Measurements from ENCODE around the gene CTXN1.
"Not testable (repeated sequence)": the region's sequence is repeated elsewhere in the genome, so short reads cannot be mapped to it uniquely, and the experiment has no call there.

The CTXN1 gene

GRCh38 chr19:7918062-7918614 lies 7.8 kb downstream of the CTXN1 start:
- intact Hi-C loops (cut with micrococcal nuclease); H3K9me3 Mint-ChIP-seq: not testable (repeated sequence)
- Mint-ChIP-seq H3K27ac (peak overlapping the region; percentile 62), H3K36me3 (ENCODE audit: low read depth) (peaks cover 38% of the 10 kb centered on the region), H3K4me3 (peak overlapping the region; percentile 65), H3K4me1 (ENCODE audit: low read depth) (peaks cover 65% of the 10 kb centered on the region), H3K27me3 (peaks cover 66% of the 10 kb centered on the region)

GRCh38 chr19:7917267-7918061 lies 8.5 kb downstream of the CTXN1 start:
- Mint-ChIP-seq H3K27me3 (peaks cover 69% of the 10 kb centered on the region), H3K9me3 (no peaks in the 10 kb centered on the region), H3K27ac (peak overlapping the region; percentile 62), H3K36me3 (ENCODE audit: low read depth) (peaks cover 38% of the 10 kb centered on the region), H3K4me1 (ENCODE audit: low read depth) (peaks cover 68% of the 10 kb centered on the region), H3K4me3 (peak overlapping the region; percentile 65)
- intact Hi-C loops (cut with micrococcal nuclease), result no loop called here

GRCh38 chr19:7916955-7917266 lies 9.0 kb downstream of the CTXN1 start:
- peak overlapping the region; percentile 65 for H3K4me3 Mint-ChIP-seq
- peak overlapping the region; percentile 62 for H3K27ac Mint-ChIP-seq
- H3K4me1 Mint-ChIP-seq (ENCODE audit: low read depth), result peaks cover 62% of the 10 kb centered on the region
- peaks cover 69% of the 10 kb centered on the region for H3K27me3 Mint-ChIP-seq
- intact Hi-C loops (cut with micrococcal nuclease), result no loop called here
- peaks cover 38% of the 10 kb centered on the region for H3K36me3 Mint-ChIP-seq (ENCODE audit: low read depth)
- no peaks in the 10 kb centered on the region for H3K9me3 Mint-ChIP-seq

GRCh38 chr19:7916103-7916954 lies 9.6 kb downstream of the CTXN1 start:
- Mint-ChIP-seq H3K27me3 (peaks cover 69% of the 10 kb centered on the region), H3K4me1 (ENCODE audit: low read depth) (peaks cover 56% of the 10 kb centered on the region), H3K4me3 (peak overlapping the region; percentile 65), H3K9me3 (no peaks in the 10 kb centered on the region), H3K36me3 (ENCODE audit: low read depth) (peaks cover 38% of the 10 kb centered on the region), H3K27ac (peak overlapping the region; percentile 62)
- intact Hi-C loops (cut with micrococcal nuclease), result no loop called here

- peaks cover 39% of the 10 kb centered on the region for H3K36me3 Mint-ChIP-seq (ENCODE audit: low read depth)
- no peaks in the 10 kb centered on the region for H3K9me3 Mint-ChIP-seq
- H3K27me3 Mint-ChIP-seq, result peaks cover 69% of the 10 kb centered on the region
- H3K4me1 Mint-ChIP-seq (ENCODE audit: low read depth), result peaks cover 50% of the 10 kb centered on the region
- H3K27ac Mint-ChIP-seq, result no peak overlapping the region
- peak overlapping the region; percentile 65 for H3K4me3 Mint-ChIP-seq
- intact Hi-C loops (cut with micrococcal nuclease), result no loop called here
Observed at GRCh38 chr19:7915250-7916102, 10.5 kb downstream of the CTXN1 start.

- H3K4me3 Mint-ChIP-seq, result no peak within 1 kb of the TSS
- H3K36me3 Mint-ChIP-seq (ENCODE audit: low read depth), result peaks cover 48% of the 10 kb centered on the region
- peaks cover 64% of the 10 kb centered on the region for H3K27me3 Mint-ChIP-seq
- intact Hi-C loops (cut with micrococcal nuclease), result no loop called here
- peaks cover 44% of the 10 kb centered on the region for H3K4me1 Mint-ChIP-seq (ENCODE audit: low read depth)
- H3K9me3 Mint-ChIP-seq, result no peaks in the 10 kb centered on the region
- no peak within 1 kb of the TSS for H3K27ac Mint-ChIP-seq
Observed at GRCh38 chr19:7914598-7915045, 11.3 kb downstream of the CTXN1 start, which contains the start of gene TGFBR3L. TGFBR3L (plus strand) TSS chr19:7914830.

- H3K4me3 Mint-ChIP-seq, result no peak overlapping the region
- no peaks in the 10 kb centered on the region for H3K9me3 Mint-ChIP-seq
- H3K27me3 Mint-ChIP-seq, result peaks cover 59% of the 10 kb centered on the region
- H3K27ac Mint-ChIP-seq, result no peak overlapping the region
- H3K4me1 Mint-ChIP-seq (ENCODE audit: low read depth), result peaks cover 39% of the 10 kb centered on the region
- intact Hi-C loops (cut with micrococcal nuclease), result no loop called here
- H3K36me3 Mint-ChIP-seq (ENCODE audit: low read depth), result peaks cover 53% of the 10 kb centered on the region
Observed at GRCh38 chr19:7914099-7914498, 11.8 kb downstream of the CTXN1 start.

GRCh38 chr19:7913652-7914051 lies 12.3 kb downstream of the CTXN1 start:
- Mint-ChIP-seq H3K4me1 (ENCODE audit: low read depth) (peaks cover 35% of the 10 kb centered on the region), H3K36me3 (ENCODE audit: low read depth) (peaks cover 58% of the 10 kb centered on the region), H3K27ac (no peak overlapping the region)

GRCh38 chr19:7912697-7913564 lies 13.0 kb downstream of the CTXN1 start:
- intact Hi-C loops (cut with micrococcal nuclease), result no loop called here
- Mint-ChIP-seq H3K27ac (no peak overlapping the region), H3K27me3 (peaks cover 47% of the 10 kb centered on the region), H3K9me3 (no peaks in the 10 kb centered on the region), H3K4me3 (no peak overlapping the region), H3K4me1 (ENCODE audit: low read depth) (peaks cover 29% of the 10 kb centered on the region), H3K36me3 (ENCODE audit: low read depth) (peaks cover 65% of the 10 kb centered on the region)

More at GRCh38 chr19:7913652-7914051, 12.3 kb downstream of the CTXN1 start:
- Mint-ChIP-seq H3K4me3 (no peak overlapping the region), H3K9me3 (no peaks in the 10 kb centered on the region), H3K27me3 (peaks cover 55% of the 10 kb centered on the region)
- intact Hi-C loops (cut with micrococcal nuclease), result no loop called here

GRCh38 chr19:7912144-7912696 lies 13.7 kb downstream of the CTXN1 start:
- intact Hi-C loops (cut with micrococcal nuclease), result no loop called here
- Mint-ChIP-seq H3K36me3 (ENCODE audit: low read depth) (peaks cover 72% of the 10 kb centered on the region), H3K27ac (no peak overlapping the region), H3K4me1 (ENCODE audit: low read depth) (peaks cover 29% of the 10 kb centered on the region), H3K9me3 (no peaks in the 10 kb centered on the region), H3K27me3 (peaks cover 42% of the 10 kb centered on the region), H3K4me3 (no peak overlapping the region)

GRCh38 chr19:7911508-7912143 lies 14.3 kb downstream of the CTXN1 start:
- H3K36me3 Mint-ChIP-seq (ENCODE audit: low read depth), result peaks cover 78% of the 10 kb centered on the region
- H3K9me3 Mint-ChIP-seq, result no peaks in the 10 kb centered on the region
- no peak overlapping the region for H3K4me3 Mint-ChIP-seq
- peaks cover 30% of the 10 kb centered on the region for H3K4me1 Mint-ChIP-seq (ENCODE audit: low read depth)
- no peak overlapping the region for H3K27ac Mint-ChIP-seq
- H3K27me3 Mint-ChIP-seq, result peaks cover 36% of the 10 kb centered on the region
- intact Hi-C loops (cut with micrococcal nuclease), result no loop called here
